Activated CD4-positive, alpha-beta memory T cell treated with anti-CD3 and anti-CD28 coated beads for 36 hours (primary cell): ENCODE measurements around the gene STRN4. TPM values are rescaled to one million over a fixed set of nuclear protein-coding genes. Genes with fewer than 3 reads are reported as not detected.

Experiments used
- CTCF ChIA-PET: fragments of 350-600 bp; sonication (Branson Sonifier 250); formaldehyde crosslinking; loops from one replicate; lab custom pipeline; 2021; ENCODE audit warnings: antibody characterized with exemption, inconsistent platforms; lab: Charles Lee
- POLR2A ChIA-PET: fragments of 350-600 bp; sonication (Branson Sonifier 250); formaldehyde crosslinking; loops from one replicate; lab custom pipeline; 2021; ENCODE audit warnings: antibody characterized with exemption; lab: Charles Lee
- DNase-seq: peaks from one replicate; pipeline ENCODE4 v3.0.0-alpha.2; 2020
- H3K27ac Mint-ChIP-seq: one replicate; pipeline ENCODE4 v1.8.0; 2021; ENCODE audit warnings: mixed read lengths
- H3K27me3 Mint-ChIP-seq: one replicate; pipeline ENCODE4 v1.8.0; 2021; ENCODE audit warnings: mixed read lengths
- H3K36me3 Mint-ChIP-seq: one replicate; pipeline ENCODE4 v1.8.0; 2021; ENCODE audit warnings: mixed read lengths
- H3K4me1 Mint-ChIP-seq: one replicate; pipeline ENCODE4 v1.8.0; 2021; ENCODE audit warnings: low read depth, mixed read lengths
- H3K4me3 Mint-ChIP-seq: one replicate; pipeline ENCODE4 v1.8.0; 2021; ENCODE audit warnings: mild to moderate bottlenecking, mixed read lengths
- H3K9me3 Mint-ChIP-seq: one replicate; pipeline ENCODE4 v1.8.0; 2021; ENCODE audit warnings: mixed read lengths
- intact Hi-C: fragments of 100-400 bp; cut with micrococcal nuclease; formaldehyde crosslinking; loops from one replicate; pipeline ENCODE4 v1.15.1; 2023
- total RNA-seq, 2 experiments: library from RNA; stranded (reverse); gene quantifications; one replicate each; pipeline ENCODE4 v1.2.3, GENCODE V29; 2021

STRN4 gene
- total RNA-seq, 2 experiments from 2014 or later, result 52.6 to 59.3 TPM

DNA sequence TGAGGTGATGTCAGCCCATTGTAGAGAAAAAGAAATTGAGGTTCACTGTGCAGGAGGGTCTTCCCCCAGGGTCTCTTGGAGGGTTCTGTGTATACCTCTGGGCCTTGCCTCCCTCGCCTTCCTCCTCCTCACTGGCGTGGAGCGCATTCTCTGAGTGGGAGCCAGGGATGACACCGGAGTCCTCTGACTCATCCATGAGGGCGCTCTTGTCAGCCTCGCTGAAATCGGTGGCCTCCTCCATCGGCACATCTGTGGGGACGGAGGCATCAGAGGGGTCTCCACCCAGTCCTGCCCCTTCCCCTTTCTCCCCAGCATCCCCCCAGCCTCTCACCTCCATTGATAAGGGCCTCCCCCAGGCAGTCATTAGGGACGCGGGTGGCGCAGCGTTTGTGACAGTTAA, 45.5 kb downstream of the STRN4 start:
- Mint-ChIP-seq H3K4me3 (no peak overlapping the region), H3K36me3 (peaks cover 40% of the 10 kb centered on the region), H3K4me1 (peaks cover 7% of the 10 kb centered on the region), H3K27me3 (no peaks in the 10 kb centered on the region), H3K27ac (no peak overlapping the region), H3K9me3 (no peaks in the 10 kb centered on the region)
- CTCF ChIA-PET, result interaction anchor here (0.8 to 7.2 kb wide), 3 partner anchors 28 to 39 kb away, joined by 3 to 121 read pairs (median 7); partner anchors contain the start of gene DACT3
- DNase-seq, result no peak
- intact Hi-C loops, result loop anchor here (5.0 kb wide), 1 partner anchor 47 kb away; the partner anchor contains the start of genes FKRP and STRN4
- POLR2A ChIA-PET, result no interaction called here

DNA sequence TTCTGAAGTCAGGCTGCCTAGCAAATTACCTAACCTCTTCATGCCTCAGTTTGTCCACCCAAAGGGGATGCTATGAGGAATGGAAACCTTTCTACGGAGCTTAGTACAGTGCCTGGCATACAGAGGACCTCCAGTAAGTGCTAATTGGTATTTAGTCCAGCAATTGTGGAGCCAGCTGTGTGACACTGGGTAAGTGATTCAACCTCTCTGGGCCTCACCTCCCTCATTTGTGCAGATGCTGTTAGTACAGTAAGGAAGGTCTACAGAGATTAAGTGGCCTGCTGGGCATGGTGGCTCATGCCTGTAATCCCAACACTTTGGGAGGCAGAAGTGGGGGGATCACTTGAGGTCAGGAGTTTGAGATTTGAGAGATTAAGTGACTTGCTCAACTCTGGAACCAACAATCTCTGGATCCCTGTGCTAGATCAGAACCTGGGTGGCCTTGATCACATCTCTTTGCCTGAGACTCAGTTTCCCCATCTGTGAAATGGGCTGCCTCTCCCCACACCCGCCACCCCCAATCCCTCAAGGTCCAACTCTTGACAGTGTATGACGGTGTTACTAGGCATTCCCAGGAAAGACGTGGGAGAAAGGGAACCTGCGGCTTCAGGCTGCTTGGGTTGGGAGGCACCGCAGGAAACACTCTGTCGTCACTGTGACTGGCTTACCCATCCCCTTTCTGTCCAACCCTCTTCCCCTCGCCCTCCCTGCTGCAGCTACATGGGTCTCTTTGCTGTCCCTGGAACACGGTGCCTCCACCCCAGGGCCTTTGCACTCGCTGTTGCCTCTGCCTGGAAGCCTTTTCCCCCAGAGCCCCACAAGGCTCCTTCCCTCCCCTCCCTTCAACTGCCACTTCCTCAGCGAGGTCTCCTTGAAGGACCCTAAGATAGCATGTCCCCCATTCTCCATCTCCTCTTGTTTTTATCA, 47.6 kb downstream of the STRN4 start:
- DNase-seq, result no peak
- POLR2A ChIA-PET, result no interaction called here
- Mint-ChIP-seq H3K4me1 (no peaks in the 10 kb centered on the region), H3K36me3 (peaks cover 44% of the 10 kb centered on the region), H3K4me3 (no peak overlapping the region), H3K27ac (no peak overlapping the region), H3K9me3 (no peaks in the 10 kb centered on the region), H3K27me3 (no peaks in the 10 kb centered on the region)
- intact Hi-C loops, result no loop called here
- CTCF ChIA-PET, result no interaction called here

DNA sequence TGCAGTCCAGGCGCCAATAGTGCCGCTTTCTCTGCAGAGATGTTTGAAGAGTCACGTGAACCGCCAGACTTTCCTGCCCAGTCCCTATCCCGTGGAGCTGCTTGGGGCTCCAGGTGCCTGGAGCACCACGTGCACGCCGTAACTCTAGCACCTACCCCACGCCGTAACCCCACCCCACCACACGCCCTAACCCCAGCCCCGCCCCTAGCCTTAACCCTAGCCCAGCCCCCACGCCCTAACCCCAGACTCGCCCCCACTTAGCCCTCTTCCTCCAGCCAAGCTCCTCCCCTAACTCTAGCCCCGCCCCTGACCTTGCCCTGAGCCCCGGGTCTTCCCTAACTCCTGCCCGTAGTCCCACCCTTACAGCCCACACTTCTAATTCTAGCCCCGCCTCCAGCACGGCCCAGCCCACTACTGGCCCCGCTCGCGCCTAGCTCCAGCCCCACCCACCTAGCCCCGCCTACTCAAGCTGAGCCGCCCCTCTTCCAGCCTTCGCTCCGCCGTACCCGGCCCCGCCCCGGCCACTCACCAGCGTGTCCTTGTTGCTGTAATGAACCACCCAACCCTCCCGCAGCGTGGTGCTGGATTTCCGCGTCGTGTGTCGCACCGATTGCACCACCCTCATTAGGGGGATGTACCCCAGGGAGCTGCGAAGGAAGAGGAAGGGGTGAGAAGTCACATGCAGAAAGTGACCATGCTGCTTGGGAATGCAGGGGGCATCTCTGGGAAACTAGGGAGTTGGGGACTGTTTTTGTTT, 48.9 kb downstream of the STRN4 start:
- DNase-seq, result peak; percentile 26
- no peaks in the 10 kb centered on the region for H3K27me3 Mint-ChIP-seq
- ChIA-PET POLR2A (interaction anchor here (0.5 kb wide), 2 partner anchors 14 to 71 kb away, joined by 3 read pairs; no protein-coding TSS in a partner anchor), CTCF (interaction anchor here (1.0 to 1.6 kb wide), 3 partner anchors 8 to 69 kb away, joined by 3 to 6 read pairs (median 3); no protein-coding TSS in a partner anchor)
- intact Hi-C loops, result no loop called here
- H3K36me3 Mint-ChIP-seq, result peaks cover 56% of the 10 kb centered on the region
- no peak overlapping the region for H3K27ac Mint-ChIP-seq
- no peaks in the 10 kb centered on the region for H3K9me3 Mint-ChIP-seq
- no peak overlapping the region for H3K4me3 Mint-ChIP-seq
- H3K4me1 Mint-ChIP-seq, result no peaks in the 10 kb centered on the region

DNA sequence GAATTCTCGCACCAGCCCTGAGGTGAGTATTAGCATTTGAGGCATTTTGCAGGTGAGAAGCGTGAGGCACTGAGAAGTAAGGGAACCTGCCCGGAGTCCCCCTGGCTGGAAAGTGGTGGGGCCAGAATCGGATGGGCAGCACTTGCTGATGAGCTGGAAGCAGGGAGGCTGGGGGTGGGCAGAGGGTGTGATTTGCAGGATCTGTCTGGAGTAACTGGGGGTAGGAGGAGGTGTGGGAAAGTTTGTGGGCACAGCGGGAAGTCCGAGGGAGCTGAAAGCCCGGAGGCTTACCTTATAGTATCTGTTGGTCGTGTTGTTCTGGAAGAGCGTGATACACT, 49.4 kb downstream of the STRN4 start:
- DNase-seq, result no peak
- Mint-ChIP-seq H3K4me1 (no peaks in the 10 kb centered on the region), H3K9me3 (no peaks in the 10 kb centered on the region), H3K27ac (no peak overlapping the region), H3K4me3 (no peak overlapping the region), H3K27me3 (no peaks in the 10 kb centered on the region), H3K36me3 (peaks cover 59% of the 10 kb centered on the region)
- ChIA-PET CTCF (interaction anchor here (1.0 to 1.6 kb wide), 3 partner anchors 9 to 70 kb away, joined by 3 to 6 read pairs (median 3); no protein-coding TSS in a partner anchor), POLR2A (interaction anchor here (0.5 kb wide), 2 partner anchors 13 to 71 kb away, joined by 3 read pairs; no protein-coding TSS in a partner anchor)
- intact Hi-C loops, result no loop called here

DNA sequence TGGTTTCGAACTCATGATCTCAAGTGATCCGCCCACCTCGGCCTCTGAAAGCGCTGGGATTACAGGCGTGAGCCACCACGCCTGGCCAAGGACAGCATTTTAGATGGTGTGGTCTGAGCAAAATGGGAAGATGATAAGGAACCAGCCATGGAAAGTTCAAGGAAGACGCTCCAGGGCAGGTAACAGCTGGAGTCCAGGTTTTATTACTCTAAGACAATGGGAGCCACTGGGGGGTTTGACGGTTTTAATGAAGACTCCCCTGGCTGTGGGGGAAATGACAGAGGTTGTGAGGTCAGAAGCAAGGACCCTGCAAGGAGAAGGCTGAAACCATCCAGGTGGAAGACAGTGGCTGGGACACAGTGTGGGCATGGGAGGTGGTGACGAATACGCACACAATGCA, 50.2 kb downstream of the STRN4 start:
- H3K4me3 Mint-ChIP-seq, result no peak overlapping the region
- intact Hi-C loops, result no loop called here
- POLR2A ChIA-PET, result no interaction called here

DNA sequence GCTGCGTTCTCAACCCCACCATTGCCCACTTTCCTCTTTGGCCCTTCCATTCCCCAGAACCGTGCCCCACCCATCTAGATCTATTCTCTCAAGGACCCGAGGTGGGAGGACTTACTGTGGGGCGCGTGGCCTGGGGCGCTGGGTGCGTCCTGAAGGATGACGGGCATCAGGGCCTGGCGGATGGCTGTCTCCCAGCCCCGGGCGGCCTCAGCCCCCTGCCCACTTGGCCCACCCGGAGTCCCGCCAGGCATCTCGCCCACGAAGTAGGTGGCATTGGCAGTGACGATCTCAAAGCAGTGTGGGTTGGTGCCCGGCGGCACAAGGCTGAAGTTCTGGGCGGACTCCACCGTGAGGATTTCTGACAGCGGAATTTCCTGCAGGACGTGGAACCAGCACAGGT, 52.5 kb downstream of the STRN4 start:
- H3K4me3 Mint-ChIP-seq, result no peak overlapping the region
- H3K36me3 Mint-ChIP-seq, result peaks cover 64% of the 10 kb centered on the region
- intact Hi-C loops, result no loop called here
- H3K4me1 Mint-ChIP-seq, result no peaks in the 10 kb centered on the region
- H3K9me3 Mint-ChIP-seq, result no peaks in the 10 kb centered on the region
- H3K27ac Mint-ChIP-seq, result no peak overlapping the region
- CTCF ChIA-PET, result interaction anchor here (1.0 kb wide), 1 partner anchor 33 kb away, joined by 3 read pairs; the partner anchor contains the start of gene DACT3
- POLR2A ChIA-PET, result no interaction called here
- no peaks in the 10 kb centered on the region for H3K27me3 Mint-ChIP-seq
- DNase-seq, result no peak

More for the DNA sequence above, 50.2 kb downstream of the STRN4 start:
- H3K27ac Mint-ChIP-seq, result no peak overlapping the region
- no peaks in the 10 kb centered on the region for H3K9me3 Mint-ChIP-seq
- no peak for DNase-seq
- H3K4me1 Mint-ChIP-seq, result no peaks in the 10 kb centered on the region
- no peaks in the 10 kb centered on the region for H3K27me3 Mint-ChIP-seq
- CTCF ChIA-PET, result interaction anchor here (1.6 kb wide), 1 partner anchor 71 kb away, joined by 6 read pairs; no protein-coding TSS in a partner anchor
- H3K36me3 Mint-ChIP-seq, result peaks cover 63% of the 10 kb centered on the region

DNA sequence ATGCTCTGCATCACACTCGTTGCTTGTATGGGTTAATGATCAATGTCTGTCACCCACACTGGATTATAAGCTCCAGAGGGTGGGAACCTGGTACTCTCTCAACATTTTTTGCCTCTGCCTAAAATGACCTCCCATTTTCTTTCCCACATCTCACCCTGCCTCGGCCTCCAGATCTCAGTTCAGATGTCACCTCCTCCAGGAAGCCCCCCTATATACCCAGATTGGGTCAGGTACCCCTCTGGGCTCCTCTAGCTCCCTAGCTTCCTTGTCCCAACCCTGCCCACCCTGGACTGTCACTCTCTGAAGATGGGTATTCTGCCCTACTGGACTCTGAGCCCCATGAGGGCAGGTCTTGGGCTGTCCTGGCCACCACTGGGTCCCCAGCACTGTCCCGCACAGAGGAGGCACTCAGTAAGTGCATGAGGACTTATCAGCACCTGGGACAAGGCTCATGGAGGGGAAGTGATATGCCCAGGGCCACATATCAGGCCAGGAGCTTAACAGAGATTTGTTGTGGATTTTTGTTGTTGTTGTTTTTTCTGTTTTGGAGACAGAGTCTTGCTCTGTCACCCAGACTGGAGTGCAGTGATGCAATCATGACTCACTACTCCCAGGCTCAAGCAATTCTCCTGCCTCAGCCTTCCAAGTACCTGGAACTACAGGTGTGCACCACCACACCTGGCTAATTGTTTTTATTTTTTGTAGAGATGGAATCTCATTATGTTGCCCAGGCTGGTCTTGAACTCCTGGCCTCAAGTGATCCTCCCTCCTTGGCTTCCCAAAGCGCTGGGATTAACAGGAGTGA, 53.1 kb downstream of the STRN4 start:
- H3K27me3 Mint-ChIP-seq, result no peaks in the 10 kb centered on the region
- no peak overlapping the region for H3K27ac Mint-ChIP-seq
- no peak overlapping the region for H3K4me3 Mint-ChIP-seq
- peaks cover 62% of the 10 kb centered on the region for H3K36me3 Mint-ChIP-seq
- ChIA-PET CTCF (interaction anchor here (1.0 to 3.4 kb wide), 2 partner anchors 12 to 32 kb away, joined by 3 to 14 read pairs; partner anchors contain the start of gene DACT3), POLR2A (no interaction called here)
- intact Hi-C loops, result no loop called here
- no peaks in the 10 kb centered on the region for H3K4me1 Mint-ChIP-seq
- H3K9me3 Mint-ChIP-seq, result no peaks in the 10 kb centered on the region
- DNase-seq, result no peak

DNA sequence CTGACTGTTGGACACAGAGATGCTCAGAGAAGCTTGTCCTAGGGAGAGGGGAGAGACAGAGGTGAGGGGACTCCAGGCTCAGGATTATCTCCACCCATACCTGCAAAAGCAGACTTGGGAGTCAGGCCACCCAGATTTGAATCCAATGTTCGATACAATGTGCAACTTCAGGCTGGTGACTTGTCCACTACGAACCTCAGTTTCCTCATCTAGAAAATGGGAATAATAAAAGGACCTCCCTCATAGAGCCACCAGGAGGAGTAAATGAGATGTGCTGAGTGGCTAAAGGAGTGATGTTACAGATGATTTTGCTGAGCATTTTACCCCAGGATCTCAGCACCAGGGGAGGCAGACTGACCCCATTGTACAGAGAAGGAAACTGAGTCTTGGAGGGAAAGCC, 54.3 kb downstream of the STRN4 start:
- no peak overlapping the region for H3K27ac Mint-ChIP-seq
- no peaks in the 10 kb centered on the region for H3K9me3 Mint-ChIP-seq
- no peaks in the 10 kb centered on the region for H3K27me3 Mint-ChIP-seq
- intact Hi-C loops, result no loop called here
- peaks cover 57% of the 10 kb centered on the region for H3K36me3 Mint-ChIP-seq
- DNase-seq, result no peak
- H3K4me3 Mint-ChIP-seq, result no peak overlapping the region
- H3K4me1 Mint-ChIP-seq, result no peaks in the 10 kb centered on the region
- ChIA-PET POLR2A (no interaction called here), CTCF (interaction anchor here (3.4 kb wide), 1 partner anchor 13 kb away, joined by 14 read pairs; no protein-coding TSS in a partner anchor)

DNA sequence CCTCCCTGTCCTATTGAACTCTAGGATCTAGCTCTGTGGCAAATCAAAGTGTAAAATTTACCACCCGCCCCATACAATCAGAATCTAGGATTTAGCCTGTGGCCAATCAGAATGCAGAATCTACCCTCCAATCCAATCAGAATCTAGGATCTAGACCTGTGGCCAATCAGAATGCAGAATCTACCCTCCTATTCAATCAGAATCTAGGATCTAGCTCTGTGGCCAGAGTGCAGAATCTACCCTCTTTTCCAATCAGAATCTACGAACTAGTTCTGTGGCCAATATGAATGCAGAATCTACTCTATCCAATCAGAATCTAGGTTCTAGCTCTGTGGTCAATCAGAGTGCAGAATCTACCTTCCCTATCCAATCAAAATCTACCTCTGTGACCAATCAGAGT, 55.1 kb downstream of the STRN4 start:
- CTCF ChIA-PET, result interaction anchor here (3.4 kb wide), 1 partner anchor 14 kb away, joined by 14 read pairs; no protein-coding TSS in a partner anchor
- H3K9me3 Mint-ChIP-seq, result no peaks in the 10 kb centered on the region
- no peak overlapping the region for H3K4me3 Mint-ChIP-seq
- no peaks in the 10 kb centered on the region for H3K27me3 Mint-ChIP-seq
- no peak for DNase-seq
- H3K27ac Mint-ChIP-seq, result no peak overlapping the region
- POLR2A ChIA-PET, result no interaction called here
- peaks cover 53% of the 10 kb centered on the region for H3K36me3 Mint-ChIP-seq
- intact Hi-C loops, result no loop called here
- no peaks in the 10 kb centered on the region for H3K4me1 Mint-ChIP-seq

DNA sequence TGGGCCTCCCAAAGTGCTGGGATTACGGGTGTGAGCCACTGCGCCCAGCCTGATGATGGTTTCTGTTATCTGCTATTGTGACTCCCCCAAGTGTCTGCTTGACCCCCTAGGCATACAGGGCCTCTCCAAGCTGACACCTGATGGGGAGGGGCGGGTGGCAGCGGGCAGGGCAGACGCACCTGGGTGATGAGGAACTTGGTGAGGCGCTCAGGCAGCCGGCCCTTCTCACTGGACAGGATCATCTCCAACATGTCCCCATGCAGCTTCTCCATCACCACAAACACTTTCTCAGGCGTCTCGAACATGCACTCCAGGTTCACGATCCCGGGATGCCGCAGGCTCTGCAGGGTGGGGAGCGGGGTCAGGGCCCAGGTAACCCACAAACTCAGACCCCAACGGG, 56.9 kb downstream of the STRN4 start:
- Mint-ChIP-seq H3K4me1 (no peaks in the 10 kb centered on the region), H3K36me3 (peaks cover 55% of the 10 kb centered on the region), H3K27me3 (no peaks in the 10 kb centered on the region), H3K9me3 (no peaks in the 10 kb centered on the region), H3K4me3 (no peak overlapping the region), H3K27ac (no peak overlapping the region)
- DNase-seq, result no peak
- ChIA-PET POLR2A (interaction anchor here (0.7 kb wide), 1 partner anchor 25 kb away, joined by 4 read pairs; no protein-coding TSS in a partner anchor), CTCF (interaction anchor here (2.9 kb wide), 1 partner anchor 39 kb away, joined by 14 read pairs; no protein-coding TSS in a partner anchor)
- intact Hi-C loops, result no loop called here
